Panc1 (cell line): ENCODE measurements around the gene SGK1. TPM values are rescaled to one million over a fixed set of nuclear protein-coding genes. Genes with fewer than 3 reads are reported as not detected.

Source experiments
- ATAC-seq: fragments of 200-7000 bp; cut with Tn5 transposase; 2 replicates; pipeline ENCODE4 v1.9.1; 2020; ENCODE audit warnings: mild to moderate bottlenecking, moderate library complexity
- BruUV-seq: library from RNA; stranded (reverse); fragments of 400-500 nt; replicated peaks from 2 replicates; lab custom pipeline; 2021; lab: Mats Ljungman, UMichigan
- CTCF ChIA-PET: fragments of 300-600 bp; sonication (Branson Sonifier 250); formaldehyde crosslinking; loops from one replicate; lab custom pipeline; 2022; ENCODE audit warnings: antibody characterized with exemption; lab: Charles Lee
- POLR2A ChIA-PET: fragments of 300-600 bp; sonication (Branson Sonifier 250); formaldehyde crosslinking; loops from one replicate; lab custom pipeline; 2022; ENCODE audit warnings: antibody characterized with exemption; lab: Charles Lee
- DNase-seq: peaks from one replicate; pipeline ENCODE4 v3.0.0-alpha.2; 2010; ENCODE audit warnings: low read depth, low spot score
- H3K27ac ChIP-seq: 2 replicates; pipeline ENCODE4 v1.5.1; 2011; ENCODE audit warnings: mild to moderate bottlenecking, low read length, inconsistent platforms
- H3K27me3 ChIP-seq: fragments of 200-500 bp; sonication (Bioruptor generic); 2 replicates; pipeline ENCODE4 v1.6.0; 2014; ENCODE audit warnings: low read length, inconsistent platforms; ENCODE audit not compliant: control insufficient read depth, insufficient read depth
- H3K36me3 ChIP-seq: fragments of 200-500 bp; sonication (Bioruptor generic); 2 replicates; pipeline ENCODE4 v1.5.1; 2014; ENCODE audit warnings: inconsistent platforms, mild to moderate bottlenecking, low read length, moderate library complexity; ENCODE audit not compliant: control insufficient read depth, insufficient read depth
- H3K4me1 ChIP-seq: 2 replicates; pipeline ENCODE4 v1.5.1; 2011; ENCODE audit warnings: inconsistent platforms, mild to moderate bottlenecking, low read length, moderate library complexity; ENCODE audit not compliant: control insufficient read depth, insufficient read depth
- H3K4me3 ChIP-seq, 2 experiments: 2 replicates each; pipeline ENCODE4 v1.5.1; 2011 to 2012; ENCODE audit warnings: low read depth in 2 of 2, low read length in 2 of 2, mild to moderate bottlenecking in 2 of 2, inconsistent platforms in 1 of 2, moderate library complexity in 1 of 2
- H3K9me3 ChIP-seq: fragments of 200-500 bp; sonication (Bioruptor generic); 2 replicates; pipeline ENCODE4 v1.5.1; 2014; ENCODE audit warnings: low read depth, mild to moderate bottlenecking, inconsistent platforms, low read length, moderate library complexity; ENCODE audit not compliant: control insufficient read depth, insufficient read depth
- CTCF ChIP-seq: fragments of 450-650 bp; IDR thresholded peaks from 2 replicates; pipeline ENCODE4 v1.5.1; 2017; ENCODE audit warnings: mild to moderate bottlenecking
- POLR2AphosphoS5 ChIP-seq: IDR thresholded peaks from 2 replicates; pipeline ENCODE4 v1.6.1; 2012; ENCODE audit warnings: mild to moderate bottlenecking, low read depth, low read length, moderate library complexity
- SIN3A ChIP-seq: IDR thresholded peaks from 2 replicates; pipeline ENCODE4 v1.6.1; 2012; ENCODE audit warnings: low read depth, mild to moderate bottlenecking, low read length, moderate library complexity, borderline replicate concordance; ENCODE audit not compliant: insufficient read depth
- TCF7L2 ChIP-seq: IDR thresholded peaks from 2 replicates; pipeline ENCODE4 v1.6.1; 2011; ENCODE audit warnings: mild to moderate bottlenecking, low read depth, low read length, inconsistent platforms
- in situ Hi-C: cut with HindIII; loops from 2 replicates; pipeline ENCODE4 v1.10.0; 2016; ENCODE audit warnings: low sequenced_read_pairs, low pct_unique_long_range_greater_than_20kb
- intact Hi-C: fragments of 100-400 bp; cut with micrococcal nuclease; formaldehyde crosslinking; loops from one replicate; pipeline ENCODE4 v1.10.0; 2022; ENCODE audit not compliant: unreplicated experiment
- total RNA-seq: library from RNA; stranded (reverse); gene quantifications from one replicate; pipeline ENCODE4 v1.2.1, GENCODE V29; 2021; ENCODE audit not compliant: unreplicated experiment
- TF ChIP-seq, protein P1 (sequence below), 2 experiments: IDR thresholded peaks; 2 replicates each; pipeline ENCODE4 v1.6.1; 2011 to 2012; ENCODE audit warnings: low read depth in 2 of 2, control low read depth in 1 of 2, low read length in 1 of 2, mild to moderate bottlenecking in 1 of 2, moderate library complexity in 1 of 2; ENCODE audit not compliant: insufficient read depth in 1 of 2

Gene SGK1
- total RNA-seq, 1 experiment from 2014 or later: 7.5 TPM

GRCh38 chr6:134177236-134177635 lies 140.7 kb downstream of the SGK1 start:
- DNase-seq (no peak), ATAC-seq (no peak)
- Histone ChIP-seq H3K9me3 (no peaks in the 10 kb centered on the region), H3K4me1 (peaks cover 16% of the 10 kb centered on the region), H3K27ac (no peak overlapping the region), H3K36me3 (no peaks in the 10 kb centered on the region), H3K27me3 (no peaks in the 10 kb centered on the region; the same call in 1 of the 2 replicates), H3K4me3 (no peak overlapping the region)
- CTCF ChIA-PET: interaction anchor here (1.3 kb wide), 1 partner anchor 171 kb away, joined by 3 read pairs; no protein-coding TSS in a partner anchor
- no peak for TF ChIP-seq TCF7L2
- TF ChIP-seq, protein P1, sequence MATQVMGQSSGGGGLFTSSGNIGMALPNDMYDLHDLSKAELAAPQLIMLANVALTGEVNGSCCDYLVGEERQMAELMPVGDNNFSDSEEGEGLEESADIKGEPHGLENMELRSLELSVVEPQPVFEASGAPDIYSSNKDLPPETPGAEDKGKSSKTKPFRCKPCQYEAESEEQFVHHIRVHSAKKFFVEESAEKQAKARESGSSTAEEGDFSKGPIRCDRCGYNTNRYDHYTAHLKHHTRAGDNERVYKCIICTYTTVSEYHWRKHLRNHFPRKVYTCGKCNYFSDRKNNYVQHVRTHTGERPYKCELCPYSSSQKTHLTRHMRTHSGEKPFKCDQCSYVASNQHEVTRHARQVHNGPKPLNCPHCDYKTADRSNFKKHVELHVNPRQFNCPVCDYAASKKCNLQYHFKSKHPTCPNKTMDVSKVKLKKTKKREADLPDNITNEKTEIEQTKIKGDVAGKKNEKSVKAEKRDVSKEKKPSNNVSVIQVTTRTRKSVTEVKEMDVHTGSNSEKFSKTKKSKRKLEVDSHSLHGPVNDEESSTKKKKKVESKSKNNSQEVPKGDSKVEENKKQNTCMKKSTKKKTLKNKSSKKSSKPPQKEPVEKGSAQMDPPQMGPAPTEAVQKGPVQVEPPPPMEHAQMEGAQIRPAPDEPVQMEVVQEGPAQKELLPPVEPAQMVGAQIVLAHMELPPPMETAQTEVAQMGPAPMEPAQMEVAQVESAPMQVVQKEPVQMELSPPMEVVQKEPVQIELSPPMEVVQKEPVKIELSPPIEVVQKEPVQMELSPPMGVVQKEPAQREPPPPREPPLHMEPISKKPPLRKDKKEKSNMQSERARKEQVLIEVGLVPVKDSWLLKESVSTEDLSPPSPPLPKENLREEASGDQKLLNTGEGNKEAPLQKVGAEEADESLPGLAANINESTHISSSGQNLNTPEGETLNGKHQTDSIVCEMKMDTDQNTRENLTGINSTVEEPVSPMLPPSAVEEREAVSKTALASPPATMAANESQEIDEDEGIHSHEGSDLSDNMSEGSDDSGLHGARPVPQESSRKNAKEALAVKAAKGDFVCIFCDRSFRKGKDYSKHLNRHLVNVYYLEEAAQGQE (IDR thresholded peaks at IDR 0.05; ENCODE audit: insufficient read depth in 1 of 2, low read depth in 2 of 2, low read length in 1 of 2): no peak
- POLR2A ChIA-PET: no interaction called here
- intact Hi-C loops: no loop called here
- in situ Hi-C loops: no loop called here
- no TSS peak for BruUV-seq

DNA sequence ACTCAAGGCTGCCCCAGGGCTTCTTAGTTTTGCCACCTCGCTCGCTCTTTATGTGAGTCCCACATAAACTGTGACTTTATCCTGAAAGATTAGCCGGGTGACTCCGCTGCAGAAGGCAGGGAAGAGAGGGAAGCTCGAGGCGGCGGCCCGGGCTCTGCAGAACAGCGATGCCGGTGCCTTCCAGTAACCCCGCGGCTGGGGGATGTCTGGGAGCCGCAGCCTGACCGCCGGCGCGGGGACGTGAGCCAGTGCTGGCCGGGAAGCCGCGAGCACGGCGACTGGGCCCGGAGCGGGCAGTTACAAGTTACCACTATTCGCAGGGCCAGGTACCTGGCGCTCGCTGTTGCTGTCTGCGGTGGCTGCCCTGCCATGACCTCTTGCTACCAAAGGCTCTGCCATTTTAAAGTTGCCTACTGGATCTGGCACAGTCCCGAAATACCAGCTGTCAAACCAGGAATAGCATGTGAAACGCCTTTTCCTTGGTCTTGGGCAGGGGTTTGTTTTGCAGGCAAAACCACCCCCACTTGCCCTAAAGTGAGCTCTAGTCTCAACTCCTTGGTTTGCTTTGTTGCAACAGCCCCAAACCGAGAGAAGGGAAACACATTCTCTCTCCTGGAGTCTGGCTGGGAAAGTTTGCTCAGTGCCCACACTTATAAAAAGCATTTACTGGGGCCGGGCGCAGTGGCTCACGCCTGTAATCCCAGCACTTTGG lies 141.5 kb downstream of the SGK1 start:
- Histone ChIP-seq H3K36me3 (no peaks in the 10 kb centered on the region), H3K4me3 (peak overlapping the region; percentile 61 to 69), H3K9me3 (no peaks in the 10 kb centered on the region), H3K27ac (no peak overlapping the region), H3K4me1 (peaks cover 16% of the 10 kb centered on the region), H3K27me3 (no peaks in the 10 kb centered on the region; the same call in 1 of the 2 replicates)
- DNase-seq (no peak), ATAC-seq (no peak)
- BruUV-seq: no TSS peak
- intact Hi-C loops (no loop called here), in situ Hi-C loops (no loop called here)
- ChIA-PET CTCF (no interaction called here), POLR2A (interaction anchor here (0.7 kb wide), 1 partner anchor 67 kb away, joined by 3 read pairs; no protein-coding TSS in a partner anchor)
- TF ChIP-seq POLR2AphosphoS5: no peak
- TF ChIP-seq, protein P1 (IDR thresholded peaks at IDR 0.05; ENCODE audit: insufficient read depth in 1 of 2, low read depth in 2 of 2, low read length in 1 of 2): no peak
- TF ChIP-seq TCF7L2: no peak
- TF ChIP-seq SIN3A: no peak
- no peak for TF ChIP-seq CTCF
